ENCODE measurements around the gene SLC25A43.

The SLC25A43 gene

GRCh38 chrX:119393144-119393543 lies 6.0 kb upstream of the SLC25A43 start:
- H3K4me3 ChIP-seq (replicated peaks; ENCODE audit: low read depth, low read length) = no peak overlapping the region
- no peak for DNase-seq (ENCODE audit: extremely low read depth, low read depth)
- TF ChIP-seq, protein P1, sequence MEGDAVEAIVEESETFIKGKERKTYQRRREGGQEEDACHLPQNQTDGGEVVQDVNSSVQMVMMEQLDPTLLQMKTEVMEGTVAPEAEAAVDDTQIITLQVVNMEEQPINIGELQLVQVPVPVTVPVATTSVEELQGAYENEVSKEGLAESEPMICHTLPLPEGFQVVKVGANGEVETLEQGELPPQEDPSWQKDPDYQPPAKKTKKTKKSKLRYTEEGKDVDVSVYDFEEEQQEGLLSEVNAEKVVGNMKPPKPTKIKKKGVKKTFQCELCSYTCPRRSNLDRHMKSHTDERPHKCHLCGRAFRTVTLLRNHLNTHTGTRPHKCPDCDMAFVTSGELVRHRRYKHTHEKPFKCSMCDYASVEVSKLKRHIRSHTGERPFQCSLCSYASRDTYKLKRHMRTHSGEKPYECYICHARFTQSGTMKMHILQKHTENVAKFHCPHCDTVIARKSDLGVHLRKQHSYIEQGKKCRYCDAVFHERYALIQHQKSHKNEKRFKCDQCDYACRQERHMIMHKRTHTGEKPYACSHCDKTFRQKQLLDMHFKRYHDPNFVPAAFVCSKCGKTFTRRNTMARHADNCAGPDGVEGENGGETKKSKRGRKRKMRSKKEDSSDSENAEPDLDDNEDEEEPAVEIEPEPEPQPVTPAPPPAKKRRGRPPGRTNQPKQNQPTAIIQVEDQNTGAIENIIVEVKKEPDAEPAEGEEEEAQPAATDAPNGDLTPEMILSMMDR (IDR thresholded peaks at IDR 0.05; ENCODE audit: low read depth, low read length, missing control alignments) = no peak

GRCh38 chrX:119398587-119398973 lies 556 bp upstream of the SLC25A43 start:
- DNase-seq (ENCODE audit: extremely low read depth, low read depth) = no peak
- TF ChIP-seq, protein P1 (IDR thresholded peaks at IDR 0.05; ENCODE audit: low read depth, low read length, missing control alignments) = no peak
- peak overlapping the region; percentile 46 for H3K4me3 ChIP-seq (replicated peaks; ENCODE audit: low read depth, low read length)

- peak overlapping the region; percentile 46 for H3K4me3 ChIP-seq (replicated peaks; ENCODE audit: low read depth, low read length)
Measured at GRCh38 chrX:119399772-119400101, 601 bp downstream of the SLC25A43 start.

DNA sequence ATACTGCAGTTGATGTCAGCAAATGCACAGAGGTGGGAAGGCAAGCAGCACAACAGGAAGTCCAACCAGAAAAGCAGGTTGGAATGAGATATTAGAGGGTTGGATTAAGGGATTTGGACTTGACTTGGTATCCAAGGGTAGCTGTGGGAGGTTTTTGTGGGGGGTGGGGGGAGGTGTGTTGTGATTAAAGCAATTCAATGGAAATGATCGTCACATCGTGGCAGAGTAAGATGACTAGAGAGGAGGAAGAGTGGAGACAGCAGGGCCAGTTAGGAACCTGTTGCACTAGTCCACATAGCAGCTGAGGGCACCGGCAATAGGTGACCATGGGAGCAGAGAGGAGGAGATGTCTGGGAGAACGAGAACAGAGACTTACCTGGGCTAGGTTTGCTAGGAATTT lies 2.4 kb downstream of the SLC25A43 start:
- no peak overlapping the region for H3K4me3 ChIP-seq (replicated peaks; ENCODE audit: low read depth, low read length)
- TF ChIP-seq, protein P1 (IDR thresholded peaks at IDR 0.05; ENCODE audit: low read depth, low read length, missing control alignments) = no peak
- DNase-seq (ENCODE audit: extremely low read depth, low read depth) = no peak

More at GRCh38 chrX:119399772-119400101, 601 bp downstream of the SLC25A43 start:
- TF ChIP-seq, protein P1 (IDR thresholded peaks at IDR 0.05; ENCODE audit: low read depth, low read length, missing control alignments) = no peak
- DNase-seq (ENCODE audit: extremely low read depth, low read depth) = no peak

DNA sequence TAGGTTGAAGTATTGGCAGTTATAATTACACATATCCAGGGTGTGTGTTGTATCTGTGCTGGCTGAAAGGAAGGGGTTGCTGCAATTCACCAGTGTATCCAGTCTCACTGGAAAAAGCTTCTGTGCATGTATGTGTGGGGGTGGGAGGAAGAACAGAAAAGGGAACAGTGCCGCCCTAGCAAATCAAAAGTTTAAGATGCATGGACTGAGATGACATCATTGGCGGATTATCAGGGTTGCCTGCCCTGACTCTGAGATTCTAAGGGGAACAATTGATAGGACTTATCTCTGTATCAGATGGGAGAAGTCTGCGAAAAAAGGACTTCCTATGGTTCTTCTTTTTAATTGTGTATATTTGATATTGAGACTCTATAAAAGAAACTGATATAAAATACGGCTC lies 3.5 kb downstream of the SLC25A43 start:
- no peak for DNase-seq (ENCODE audit: extremely low read depth, low read depth)
- TF ChIP-seq, protein P1 (IDR thresholded peaks at IDR 0.05; ENCODE audit: low read depth, low read length, missing control alignments) = no peak
- no peak overlapping the region for H3K4me3 ChIP-seq (replicated peaks; ENCODE audit: low read depth, low read length)

DNA sequence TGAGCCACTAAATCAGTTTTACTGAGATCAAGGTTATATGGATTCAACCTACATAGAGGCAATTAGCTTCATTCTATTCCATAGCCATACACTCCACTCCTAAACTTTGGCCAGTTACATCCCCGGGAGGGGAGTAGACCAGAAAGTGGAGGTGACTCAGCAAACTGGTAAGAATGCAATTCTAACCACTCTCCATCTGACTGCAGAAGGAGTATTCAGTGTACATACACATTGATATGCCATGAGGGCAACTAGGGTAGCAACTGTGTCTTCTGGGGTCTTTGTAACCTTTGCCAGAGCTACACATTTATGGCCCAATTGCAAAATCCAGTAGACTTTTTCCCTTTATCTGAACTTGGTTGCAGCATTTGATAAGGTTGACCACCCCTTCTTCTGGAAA lies 7.6 kb downstream of the SLC25A43 start:
- no peak for DNase-seq (ENCODE audit: extremely low read depth, low read depth)
- H3K4me3 ChIP-seq (replicated peaks; ENCODE audit: low read depth, low read length) = no peak overlapping the region
- TF ChIP-seq, protein P1 (IDR thresholded peaks at IDR 0.05; ENCODE audit: low read depth, low read length, missing control alignments) = no peak

- no peak overlapping the region for H3K4me3 ChIP-seq (replicated peaks; ENCODE audit: low read depth, low read length)
- DNase-seq (ENCODE audit: extremely low read depth, low read depth) = no peak
- TF ChIP-seq, protein P1 (IDR thresholded peaks at IDR 0.05; ENCODE audit: low read depth, low read length, missing control alignments) = no peak
Measured at GRCh38 chrX:119407681-119408080, 8.5 kb downstream of the SLC25A43 start.

All from HFF-Myc (cell line).